Measurements from ENCODE around the gene MAZ. TPM values are rescaled to one million over a fixed set of nuclear protein-coding genes. Genes with fewer than 3 reads are reported as not detected.

MAZ gene
- polyA plus RNA-seq, 1 of the 3 experiments (the other 2 are of a cell fraction), result 163 TPM

- Histone ChIP-seq H3K4me1 (ENCODE audit: control insufficient read depth in 1 of 2, insufficient read depth in 2 of 2, low read depth in 1 of 2, low read length in 1 of 2) (no peaks in the 10 kb centered on the region), H3F3A (replicated peaks; ENCODE audit: insufficient read depth) (peaks cover 8% of the 10 kb centered on the region), H3K9ac (no peak overlapping the region), H3K79me2 (ENCODE audit: insufficient read depth) (no peaks in the 10 kb centered on the region; the same call in 1 of the 2 replicates), H3K9me3 (no peaks in the 10 kb centered on the region), H3K27ac (ENCODE audit: low read depth in 2 of 2, low read length in 1 of 2) (no peak overlapping the region), H3K36me3 (replicated peaks in 1 of 2; ENCODE audit: control insufficient read depth in 1 of 2, insufficient read depth in 2 of 2, low read length in 1 of 2) (peaks cover 34 to 36% of the 10 kb centered on the region in 2 experiments), H3K9me2 (no peaks in the 10 kb centered on the region), H3K4me3 (ENCODE audit: low read depth in 2 of 2, low read length in 1 of 2) (no peak overlapping the region), H3K4me2 (no peak overlapping the region), H4K20me1 (ENCODE audit: insufficient read depth) (no peaks in the 10 kb centered on the region), H2AFZ (ENCODE audit: low read depth) (no peak overlapping the region), H3K27me3 (ENCODE audit: insufficient read depth) (no peaks in the 10 kb centered on the region)
- POLR2A ChIA-PET, result no interaction called here
- WGBS (ENCODE audit: low lambda C conversion rate), result 94% methylated on average over 7 of the region's 10 CpGs
- no peak for TF ChIP-seq EZH2phosphoT487 (IDR thresholded peaks at IDR 0.05; ENCODE audit: borderline replicate concordance, low read depth)
- no peak for TF ChIP-seq SMC3 (IDR thresholded peaks at IDR 0.05; ENCODE audit: low read depth, low read length)
- TF ChIP-seq POLR2AphosphoS5 (IDR thresholded peaks at IDR 0.05; ENCODE audit: low read depth, low read length), result no peak
- TF ChIP-seq, protein P1, sequence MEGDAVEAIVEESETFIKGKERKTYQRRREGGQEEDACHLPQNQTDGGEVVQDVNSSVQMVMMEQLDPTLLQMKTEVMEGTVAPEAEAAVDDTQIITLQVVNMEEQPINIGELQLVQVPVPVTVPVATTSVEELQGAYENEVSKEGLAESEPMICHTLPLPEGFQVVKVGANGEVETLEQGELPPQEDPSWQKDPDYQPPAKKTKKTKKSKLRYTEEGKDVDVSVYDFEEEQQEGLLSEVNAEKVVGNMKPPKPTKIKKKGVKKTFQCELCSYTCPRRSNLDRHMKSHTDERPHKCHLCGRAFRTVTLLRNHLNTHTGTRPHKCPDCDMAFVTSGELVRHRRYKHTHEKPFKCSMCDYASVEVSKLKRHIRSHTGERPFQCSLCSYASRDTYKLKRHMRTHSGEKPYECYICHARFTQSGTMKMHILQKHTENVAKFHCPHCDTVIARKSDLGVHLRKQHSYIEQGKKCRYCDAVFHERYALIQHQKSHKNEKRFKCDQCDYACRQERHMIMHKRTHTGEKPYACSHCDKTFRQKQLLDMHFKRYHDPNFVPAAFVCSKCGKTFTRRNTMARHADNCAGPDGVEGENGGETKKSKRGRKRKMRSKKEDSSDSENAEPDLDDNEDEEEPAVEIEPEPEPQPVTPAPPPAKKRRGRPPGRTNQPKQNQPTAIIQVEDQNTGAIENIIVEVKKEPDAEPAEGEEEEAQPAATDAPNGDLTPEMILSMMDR (IDR thresholded peaks at IDR 0.05), result no peak
- TF ChIP-seq PBX3 (IDR thresholded peaks at IDR 0.05), result no peak
- no peak for TF ChIP-seq USF2 (IDR thresholded peaks at IDR 0.05; ENCODE audit: borderline replicate concordance, low read depth, low read length)
- no peak for TF ChIP-seq IRF3 (IDR thresholded peaks at IDR 0.05; ENCODE audit: low read depth, low read length)
- TF ChIP-seq GABPA (IDR thresholded peaks at IDR 0.05; ENCODE audit: low read depth), result no peak
- TF ChIP-seq RCOR1 (IDR thresholded peaks at IDR 0.05; ENCODE audit: low read length), result no peak
- no peak for TF ChIP-seq NRF1 (IDR thresholded peaks at IDR 0.05; ENCODE audit: low read depth, low read length)
- TF ChIP-seq REST (IDR thresholded peaks at IDR 0.05; ENCODE audit: low read depth, low read length), result no peak
- no peak for TF ChIP-seq MAX (IDR thresholded peaks at IDR 0.05; ENCODE audit: low read depth)
- no peak for TF ChIP-seq FOXJ3 (CRISPR knock-in tag; IDR thresholded peaks at IDR 0.05)
- no peak for TF ChIP-seq RAD21 (IDR thresholded peaks at IDR 0.05; ENCODE audit: low read length)
- TF ChIP-seq NFIC (IDR thresholded peaks at IDR 0.05; ENCODE audit: borderline replicate concordance), result no peak
- no peak for TF ChIP-seq TCF12 (IDR thresholded peaks at IDR 0.05)
- no peak for DNase-seq
- CTCF ChIA-PET, result interaction anchor here (0.6 to 3.1 kb wide), 2 partner anchors 8 to 104 kb away, joined by 4 to 23 read pairs; no protein-coding TSS in a partner anchor
Measured at GRCh38 chr16:29840240-29840639, 33.9 kb downstream of the MAZ start.
